NCI-H2227 treated with DMSO at 0.1 percent for 48 hours (cell line): ENCODE measurements around the gene OR13C4.
"Not testable (repeated sequence)": the region's sequence is repeated elsewhere in the genome, so short reads cannot be mapped to it uniquely, and the experiment has no call there.

Source experiments
- DNase-seq: peaks from one replicate; lab custom pipeline; 2025; lab: John Stamatoyannopoulos, UW

Gene OR13C4

DNA sequence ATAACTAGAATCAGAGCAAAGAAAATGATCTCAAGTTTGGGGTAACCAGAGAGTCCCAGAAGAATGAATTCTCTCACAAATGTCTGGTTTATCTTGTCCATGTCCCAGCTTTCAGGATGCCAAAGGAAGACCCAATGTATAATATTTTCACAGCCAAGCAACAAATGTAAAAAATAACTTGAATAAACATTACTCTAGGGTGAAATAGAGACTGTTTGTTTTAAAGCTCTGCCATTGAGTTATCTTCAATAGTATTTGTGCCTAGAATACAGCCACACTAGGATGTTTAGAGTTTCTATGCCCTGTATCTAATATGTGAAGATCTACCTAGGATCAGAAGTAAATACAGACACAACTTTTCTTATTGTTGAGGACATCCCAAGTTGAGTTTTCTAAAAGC is at the start of gene OR13C4:
OR13C4 (minus strand) TSS at position 101 of the 400 bp plus-strand sequence; CDS start at position 101, 0 bp downstream.
- DNase-seq: no peak

DNA sequence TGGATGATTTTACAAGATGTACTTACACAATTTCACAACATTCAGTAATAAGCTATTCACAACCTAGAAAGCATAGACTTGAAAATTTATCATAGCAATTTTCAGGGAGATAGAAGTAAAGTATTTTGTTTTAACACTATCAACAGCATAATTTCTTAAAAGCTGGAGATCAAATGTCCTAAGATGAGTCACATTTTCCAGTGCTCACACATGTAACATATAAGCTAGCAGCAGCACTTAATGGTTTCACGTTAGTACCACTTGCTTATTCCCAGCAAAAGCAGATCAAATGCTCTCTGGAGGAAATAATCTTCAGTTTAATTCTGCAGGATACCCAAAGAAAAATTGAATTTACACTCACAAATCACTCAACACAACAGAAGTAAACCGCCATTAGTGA is 48.4 kb upstream of the OR13C4 start:
- no peak for DNase-seq

DNA sequence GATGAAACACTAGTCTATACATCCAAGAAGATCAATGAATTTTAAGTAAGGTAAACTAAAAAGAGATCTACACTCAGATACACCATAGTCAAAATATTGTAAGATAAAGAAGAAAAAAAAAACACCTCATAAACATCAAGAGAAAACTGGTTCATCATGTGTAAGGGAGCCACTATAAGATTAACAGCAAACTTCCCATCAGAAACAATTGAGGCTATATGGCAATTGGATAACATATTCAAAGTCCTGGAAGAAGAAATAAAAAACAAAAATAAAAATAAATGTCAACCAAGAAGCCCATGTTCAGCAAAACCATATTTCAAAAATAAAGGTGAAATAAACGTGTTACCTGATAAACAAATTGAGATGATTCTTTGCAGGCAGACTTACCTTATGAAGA is 45.6 kb upstream of the OR13C4 start:
- no peak for DNase-seq

DNA sequence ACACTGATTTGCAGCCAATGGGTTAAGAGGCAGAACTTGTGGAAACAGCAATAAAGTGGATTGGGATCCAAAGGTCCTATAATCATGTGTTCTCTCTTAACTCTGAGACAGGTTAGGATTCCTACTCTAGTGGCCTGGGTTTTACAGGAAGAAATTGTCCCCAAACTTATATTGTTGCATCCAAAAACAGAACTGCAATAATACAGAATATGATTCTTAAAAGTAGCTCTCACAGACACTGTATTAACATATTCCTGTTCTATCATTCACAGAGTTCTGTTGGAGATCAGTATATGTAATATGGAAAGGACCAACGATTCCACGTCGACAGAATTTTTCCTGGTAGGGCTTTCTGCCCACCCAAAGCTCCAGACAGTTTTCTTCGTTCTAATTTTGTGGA is 41.9 kb upstream of the OR13C4 start, which contains the start of gene OR13C8:
OR13C8 (plus strand) TSS at position 301 of the 400 bp plus-strand sequence; CDS start at position 301, 0 bp downstream.
- DNase-seq: no peak

DNA sequence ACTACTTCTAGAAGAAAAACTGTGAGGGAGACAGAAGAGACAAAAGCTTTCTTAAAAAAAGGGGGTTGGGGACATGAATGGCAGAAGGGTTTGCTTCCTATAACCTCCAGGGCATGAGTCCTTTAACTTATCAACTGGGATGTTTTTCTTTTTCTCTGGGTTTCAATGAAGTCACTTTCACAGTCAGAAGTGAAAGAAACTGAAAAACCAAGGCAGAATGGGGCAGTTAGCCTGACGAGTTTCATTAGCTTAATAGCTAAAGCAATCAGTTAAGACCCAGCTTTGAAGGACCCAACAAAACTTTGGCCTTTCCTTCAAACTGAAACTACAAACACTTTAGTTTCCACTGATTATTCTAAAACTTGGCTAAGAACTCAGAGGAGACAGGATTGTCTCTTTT is 37.3 kb upstream of the OR13C4 start:
- DNase-seq: no peak

DNA sequence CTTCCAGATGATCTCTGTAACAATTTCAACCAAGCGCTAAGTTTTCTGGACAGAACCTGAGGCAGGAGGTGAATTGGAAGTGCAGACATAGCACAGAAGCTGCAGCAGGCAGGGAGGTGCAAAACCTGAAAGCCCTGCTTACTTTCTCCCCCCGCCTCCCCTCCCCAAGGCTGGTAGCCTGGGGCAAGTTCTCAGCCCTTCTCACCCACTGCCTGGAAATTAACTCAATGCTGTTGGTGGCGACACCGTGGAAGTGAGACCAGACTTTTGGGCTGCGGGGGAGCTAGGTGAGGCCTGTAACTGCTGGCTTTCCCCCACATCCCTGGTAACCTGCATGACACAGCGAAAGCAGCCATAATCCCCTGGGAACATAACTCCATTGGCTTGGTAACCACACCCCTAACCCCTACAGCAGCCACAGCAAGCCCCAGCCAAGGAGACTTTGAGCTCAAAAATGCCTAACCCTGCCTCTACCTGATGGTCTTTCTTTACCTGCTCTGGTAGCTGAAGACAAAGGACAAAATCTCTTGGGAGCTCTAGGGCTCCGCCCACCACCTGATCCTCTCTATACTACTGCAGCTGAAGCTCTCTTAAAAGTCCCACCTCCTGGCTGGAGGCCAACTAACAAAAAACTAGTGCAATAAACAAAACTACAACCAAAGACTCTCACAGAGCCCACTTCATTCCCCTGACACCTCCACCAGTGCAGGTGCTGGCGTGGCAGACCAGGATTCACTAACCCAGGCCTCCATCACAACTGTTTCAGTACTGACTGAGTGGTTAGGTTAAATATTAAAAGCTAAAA is 30.0 kb upstream of the OR13C4 start:
- DNase-seq: no peak

DNA sequence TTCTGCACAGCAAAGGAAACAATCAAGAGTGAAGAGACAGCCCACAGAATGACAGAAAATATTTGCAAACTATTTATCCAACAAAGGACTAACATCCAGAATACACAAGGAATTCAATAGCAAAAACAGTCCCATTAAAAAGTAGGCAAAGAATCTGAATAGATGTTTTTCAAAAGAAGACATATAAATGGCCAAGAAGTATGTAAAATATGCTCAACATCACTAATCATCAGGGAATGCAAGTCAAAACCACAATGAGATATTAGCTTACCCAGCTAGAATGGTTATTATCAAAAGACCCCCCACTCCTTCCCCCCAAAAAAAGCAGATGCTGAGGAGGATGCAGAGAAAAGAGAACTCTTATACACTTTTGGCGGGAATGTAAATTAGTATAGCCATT is 28.5 kb upstream of the OR13C4 start:
- DNase-seq: no peak

DNA sequence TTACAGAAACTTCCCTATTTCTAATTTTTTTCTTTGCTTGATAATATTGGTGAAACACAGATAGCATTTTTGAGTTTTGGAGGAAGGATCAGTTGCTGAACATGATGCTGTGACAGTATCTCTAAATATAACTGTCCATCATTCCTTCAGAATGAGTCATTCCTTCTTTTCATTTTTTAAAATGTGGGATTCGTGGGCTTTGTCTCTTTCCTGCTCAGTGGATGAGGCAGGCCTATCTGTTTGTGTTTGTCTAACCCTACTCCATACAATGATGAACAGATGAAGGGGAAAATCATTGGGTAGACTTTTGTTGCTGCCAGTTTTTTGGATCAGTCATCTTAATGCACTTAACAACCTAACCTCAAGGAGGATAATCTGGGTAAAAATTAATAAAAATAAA is 26.3 kb upstream of the OR13C4 start:
- no peak for DNase-seq

DNA sequence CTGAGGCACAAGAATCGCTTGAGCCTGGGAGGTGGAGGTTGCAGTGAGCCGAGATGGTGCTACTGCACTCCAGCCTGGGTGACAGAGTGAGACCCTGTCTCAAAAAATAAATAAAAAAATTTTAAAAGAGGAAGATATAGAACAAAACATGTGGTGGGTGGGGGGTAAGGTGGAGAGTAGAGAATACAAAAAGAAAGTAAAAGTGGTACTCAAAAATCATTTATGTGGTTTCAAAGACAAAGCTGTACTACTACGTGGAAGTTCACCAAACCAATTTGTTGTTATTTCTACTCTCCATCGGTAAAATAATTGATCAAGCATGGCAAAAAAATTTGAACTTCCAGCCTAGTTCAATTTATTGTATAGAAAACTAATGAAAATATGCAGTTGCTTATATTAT is 17.6 kb upstream of the OR13C4 start:
- no peak for DNase-seq

DNA sequence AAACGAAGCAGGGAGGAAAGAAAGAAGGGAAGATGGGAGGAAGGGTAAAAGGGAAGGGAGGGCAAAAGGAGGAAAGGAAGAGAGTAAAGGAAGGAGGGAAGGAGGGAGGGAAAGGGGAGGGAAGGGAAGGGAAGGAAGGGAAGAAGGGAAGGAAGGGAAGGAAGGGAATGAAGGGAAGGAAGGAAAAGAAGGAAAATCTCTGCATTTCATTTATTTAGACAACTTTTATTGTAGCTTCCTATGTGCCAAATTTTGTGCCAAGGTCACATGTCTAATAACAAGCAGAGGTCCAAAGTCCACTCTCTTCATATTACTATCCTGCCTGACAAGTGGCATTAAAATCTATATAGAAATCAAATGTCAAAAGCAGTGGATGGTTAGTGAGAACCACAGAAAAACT is 12.3 kb upstream of the OR13C4 start:
- no peak for DNase-seq

DNA sequence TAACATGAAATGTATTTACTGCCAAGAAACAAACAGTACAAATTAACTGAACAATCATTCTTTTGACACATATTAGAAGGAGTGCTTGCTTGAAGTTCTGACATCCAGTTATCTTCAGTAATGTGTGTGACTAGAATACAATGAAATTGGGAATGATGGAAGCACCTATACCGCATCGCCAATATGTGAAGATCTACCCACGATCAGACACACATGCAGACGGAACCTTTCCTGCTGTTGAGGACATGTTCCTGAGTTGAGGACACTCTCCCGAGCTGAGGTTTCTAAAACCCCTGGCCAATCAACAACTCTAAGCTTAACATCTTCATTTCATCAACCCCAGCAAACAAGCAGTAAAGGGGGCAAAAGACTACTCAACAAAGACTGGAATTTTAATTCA is 9.7 kb upstream of the OR13C4 start, which contains the start of gene OR13C3:
OR13C3 (minus strand) TSS at position 101 of the 400 bp plus-strand sequence. CDS start 133 bp downstream, outside the sequence.
- no peak for DNase-seq

DNA sequence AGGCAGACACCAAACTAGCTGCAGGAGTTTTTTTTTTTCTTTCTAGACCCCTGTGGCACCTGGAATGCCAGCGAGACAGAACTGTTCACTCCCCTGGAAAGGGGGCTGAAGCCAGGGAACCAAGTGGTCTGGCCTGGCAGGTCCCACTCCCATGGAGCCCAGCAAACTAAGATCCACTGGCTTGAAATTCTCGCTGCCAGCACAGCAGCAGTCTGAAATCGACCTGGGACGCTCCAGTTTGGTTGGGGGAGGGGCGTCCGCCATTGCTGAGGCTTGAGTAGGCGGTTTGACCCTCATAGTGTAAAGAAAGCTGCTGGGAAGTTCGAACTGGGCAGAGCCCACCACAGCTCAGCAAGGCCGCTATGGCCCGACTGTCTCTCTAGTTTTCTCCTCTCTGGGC is 6.8 kb downstream of the OR13C4 start:
- not testable (repeated sequence) for DNase-seq

DNA sequence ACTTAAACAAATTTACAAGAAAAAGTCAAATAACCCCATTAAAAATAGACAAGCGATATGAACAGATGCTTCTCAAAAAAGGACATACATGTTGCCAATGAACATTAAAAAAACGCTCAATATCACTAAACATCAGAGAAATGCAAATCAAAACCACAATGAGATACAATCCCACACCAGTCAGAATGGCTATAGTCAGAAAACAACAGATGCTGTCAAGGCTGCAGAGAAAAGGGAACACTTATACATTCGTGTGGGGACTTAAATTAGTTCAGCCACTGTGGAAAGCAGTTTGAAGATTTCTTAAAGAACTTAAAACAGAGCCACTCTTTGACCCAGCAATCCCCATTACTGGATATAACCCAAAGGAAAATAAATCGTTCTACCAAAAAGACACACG is 12.1 kb downstream of the OR13C4 start:
- no peak for DNase-seq

DNA sequence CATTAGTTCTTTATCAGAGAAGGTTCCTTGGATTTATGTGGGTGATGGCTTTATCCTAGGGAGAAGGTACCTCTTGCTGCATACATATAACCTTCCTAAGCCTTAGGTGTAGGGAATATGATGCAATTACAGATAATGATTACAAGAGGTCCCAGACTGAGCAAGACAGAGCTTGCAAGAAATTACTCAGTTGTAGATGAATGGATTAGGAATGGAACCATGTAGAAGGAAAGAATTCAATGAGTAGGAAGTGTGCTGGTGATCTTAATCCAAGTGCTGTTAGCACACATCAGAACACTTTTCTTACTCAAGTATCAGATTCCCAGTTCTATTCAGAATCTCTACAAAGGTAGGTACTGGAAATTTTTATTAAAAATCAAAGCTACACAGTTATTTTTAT is 20.4 kb downstream of the OR13C4 start:
- DNase-seq: no peak

DNA sequence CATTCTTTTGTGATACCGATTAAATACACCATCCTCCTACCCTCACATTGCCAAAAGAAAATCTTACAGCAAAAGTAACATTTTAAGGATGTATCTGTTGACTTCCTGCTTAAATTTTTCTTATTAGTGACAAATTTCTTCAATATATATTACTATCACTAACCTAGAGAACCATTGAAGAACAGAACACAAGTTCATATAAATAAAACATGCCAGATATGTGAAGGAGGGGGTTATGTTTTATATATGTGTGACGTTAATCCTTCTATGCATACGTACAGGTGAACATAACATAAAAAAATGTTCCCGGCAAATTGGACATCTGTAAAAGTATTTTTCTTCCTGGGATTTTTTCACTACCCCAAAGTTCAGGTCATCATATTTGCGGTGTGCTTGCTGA is 23.0 kb downstream of the OR13C4 start, which contains the start of gene OR13F1:
OR13F1 (plus strand) TSS at position 301 of the 400 bp plus-strand sequence; CDS start at position 301, 0 bp downstream.
- no peak for DNase-seq

DNA sequence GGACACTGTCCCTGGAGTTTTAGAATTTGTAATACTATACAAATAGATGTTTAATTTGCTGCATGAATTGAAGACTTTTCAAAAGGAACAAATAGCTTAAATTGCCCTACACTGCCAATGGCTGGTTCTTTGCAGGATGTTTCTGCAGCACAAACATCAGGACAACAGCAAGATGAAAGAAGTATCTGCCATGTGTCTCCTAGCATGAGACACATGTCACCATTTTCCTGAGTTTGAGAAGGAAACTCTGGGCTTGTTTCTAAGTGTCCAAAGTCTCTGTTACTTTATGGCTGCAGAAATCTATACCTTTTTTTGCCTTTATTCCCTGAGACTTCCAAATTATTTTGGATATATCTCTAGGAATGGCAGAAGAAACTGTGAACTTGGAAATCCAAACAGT is 23.6 kb downstream of the OR13C4 start:
- DNase-seq: no peak

DNA sequence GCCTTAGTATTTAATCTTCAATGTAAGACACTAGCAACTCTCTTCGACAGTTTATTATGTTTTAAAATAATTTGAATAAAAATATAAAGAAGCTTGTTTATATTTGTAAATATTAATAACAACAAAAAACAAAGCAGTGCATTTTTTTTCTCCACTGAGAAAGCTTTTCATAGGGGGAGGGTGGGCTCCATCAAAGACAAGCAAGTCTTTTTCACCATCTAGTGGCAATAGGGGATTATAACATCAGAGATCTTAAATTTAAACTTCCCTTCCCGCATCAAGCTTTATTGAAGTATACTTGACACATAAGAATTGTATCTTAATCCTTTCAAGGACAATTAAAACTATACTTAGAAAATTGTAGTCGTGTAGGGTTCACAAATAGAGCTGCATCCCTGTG is 32.2 kb downstream of the OR13C4 start:
- DNase-seq: no peak

DNA sequence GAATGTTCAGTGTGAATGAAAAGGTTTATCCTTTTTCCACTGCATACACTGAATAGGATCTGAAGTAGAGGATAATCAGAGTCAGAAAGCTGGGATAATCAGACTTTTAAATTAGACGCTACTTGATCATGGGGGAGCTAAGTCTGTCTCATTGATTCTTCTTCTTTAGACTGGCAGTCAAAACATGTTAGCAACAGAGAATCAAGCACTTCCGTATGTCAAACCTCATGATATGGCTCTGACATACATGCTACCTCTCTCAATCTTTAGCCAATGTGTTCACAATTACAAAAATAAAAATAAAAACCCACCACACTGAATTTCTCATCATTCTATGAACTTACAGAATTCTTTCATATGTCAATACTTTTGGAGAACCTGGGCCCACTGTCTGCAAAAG is 42.0 kb downstream of the OR13C4 start:
- DNase-seq: no peak

DNA sequence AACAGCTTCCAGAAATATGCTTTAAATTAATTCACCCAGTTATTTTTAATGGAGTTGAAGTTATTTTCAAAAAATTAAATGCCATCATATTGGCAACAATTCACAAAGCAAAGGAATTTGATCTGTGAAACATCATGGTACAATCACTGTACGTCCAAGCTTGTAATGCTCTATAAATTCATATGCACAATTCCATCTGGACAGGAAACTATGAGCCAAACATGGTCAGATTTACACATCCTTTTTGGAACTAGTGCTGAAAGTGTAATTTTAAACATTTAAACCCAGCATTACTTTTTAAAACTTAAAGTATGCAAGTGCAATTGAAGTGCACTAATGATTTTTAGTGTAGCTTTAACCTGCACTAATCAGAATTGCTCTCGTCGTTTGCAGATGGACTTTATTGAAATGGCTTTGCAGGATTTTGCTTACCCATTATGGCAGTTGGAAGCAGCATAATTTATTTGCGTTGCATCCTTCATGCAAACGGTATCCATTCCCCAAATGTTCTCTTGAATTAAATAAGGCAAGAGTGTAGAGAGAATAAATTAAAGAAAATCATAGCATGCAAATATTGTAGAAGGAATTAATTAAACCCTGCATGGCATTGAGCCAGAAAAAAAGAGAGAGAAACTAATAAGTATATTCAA is 44.0 kb downstream of the OR13C4 start:
- no peak for DNase-seq
